HG03521 (cell line): ENCODE results near the gene PSMA8.
"Not testable (repeated sequence)": the region's sequence is repeated elsewhere in the genome, so short reads cannot be mapped to it uniquely, and the experiment has no call there.

ENCODE experiments used
- ATAC-seq: cut with Tn5 transposase; IDR thresholded peaks from one replicate; pipeline ENCODE4 v1.9.1; 2021; ENCODE audit warnings: mild to moderate bottlenecking, moderate library complexity; ENCODE audit not compliant: unreplicated experiment

The PSMA8 gene

GRCh38 chr18:26228562-26229260 lies 95.0 kb downstream of the PSMA8 start:
- ATAC-seq, result no peak

- ATAC-seq, result no peak
These were observed 96.8 kb downstream of the PSMA8 start for GRCh38 chr18:26230497-26230896.

- ATAC-seq, result no peak
These were observed 99.5 kb downstream of the PSMA8 start for GRCh38 chr18:26233208-26233607.

- not testable (repeated sequence) for ATAC-seq
These were observed 103.7 kb downstream of the PSMA8 start for GRCh38 chr18:26237363-26237762.

- not testable (repeated sequence) for ATAC-seq
These were observed 105.0 kb downstream of the PSMA8 start for GRCh38 chr18:26238718-26239117.

GRCh38 chr18:26242392-26242791 lies 108.7 kb downstream of the PSMA8 start:
- ATAC-seq, result not testable (repeated sequence)
